GM12892 (cell line): ENCODE results near the gene CSF2.
A peak's percentile ranks its signal among the peaks of the same experiment; 100 is the strongest.

Experiments used
- DNase-seq: peaks from one replicate; pipeline ENCODE4 v3.0.0; 2011; ENCODE audit not compliant: insufficient read length
- FAIRE-seq: peaks from 2 replicates; lab custom pipeline; 2011; peaks lifted over from hg19 to GRCh38; lab: Jason Lieb, UNC
- POLR2A ChIP-seq: IDR thresholded peaks from 2 replicates; pipeline ENCODE4 v1.6.1; 2011; ENCODE audit warnings: low read depth, low read length, control low read depth
- POLR2AphosphoS5 ChIP-seq: IDR thresholded peaks from 2 replicates; pipeline ENCODE4 v1.6.1; 2011; ENCODE audit warnings: low read depth, low read length, control low read depth
- TAF1 ChIP-seq: IDR thresholded peaks from 2 replicates; pipeline ENCODE4 v1.6.1; 2011; ENCODE audit warnings: low read depth, mild to moderate bottlenecking, control low read depth, low read length, borderline replicate concordance

CSF2 gene

GRCh38 chr5:132086277-132086794, 12.7 kb downstream of the CSF2 start:
- no peak for FAIRE-seq
- TF ChIP-seq POLR2AphosphoS5 (no peak), TAF1 (no peak), POLR2A (no peak)
- DNase-seq, result no peak

DNA sequence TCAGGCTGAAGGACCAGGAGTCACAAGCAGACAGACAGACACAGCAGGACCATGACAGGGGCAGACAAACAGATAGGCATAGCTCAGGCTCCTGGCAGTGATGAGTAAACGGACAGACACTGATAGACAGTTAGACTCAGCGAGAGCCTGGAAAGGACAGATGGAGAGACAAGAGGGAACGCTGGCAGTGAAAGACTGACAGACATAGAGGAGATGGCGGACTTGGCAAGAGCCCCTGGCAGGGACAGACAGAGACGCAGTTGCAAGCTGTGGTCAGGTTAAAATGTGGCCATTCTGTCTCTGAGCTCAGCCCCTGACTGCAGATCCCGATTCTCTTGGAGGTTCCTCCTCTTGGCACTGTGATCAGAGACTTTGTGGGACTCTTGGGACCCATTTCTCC, 13.6 kb downstream of the CSF2 start:
- no peak for DNase-seq
- TF ChIP-seq POLR2A (no peak), TAF1 (no peak), POLR2AphosphoS5 (no peak)
- FAIRE-seq, result no peak

GRCh38 chr5:132087661-132088060, 14.1 kb downstream of the CSF2 start:
- DNase-seq, result no peak
- no peak for FAIRE-seq
- no peak for TF ChIP-seq TAF1

- no peak for FAIRE-seq
- no peak for TF ChIP-seq POLR2A
- no peak for TF ChIP-seq POLR2AphosphoS5
- no peak for TF ChIP-seq TAF1
Observed at GRCh38 chr5:132089363-132089762, 15.8 kb downstream of the CSF2 start.

GRCh38 chr5:132090107-132090506, 16.5 kb downstream of the CSF2 start:
- FAIRE-seq, result no peak
- TF ChIP-seq POLR2A, result no peak
- no peak for TF ChIP-seq TAF1
- no peak for TF ChIP-seq POLR2AphosphoS5
- DNase-seq, result no peak

More at GRCh38 chr5:132089363-132089762, 15.8 kb downstream of the CSF2 start:
- DNase-seq, result no peak

- DNase-seq (no peak), FAIRE-seq (no peak)
- TF ChIP-seq POLR2A (no peak), TAF1 (no peak), POLR2AphosphoS5 (no peak)
Observed at GRCh38 chr5:132093271-132093670, 19.7 kb downstream of the CSF2 start.

GRCh38 chr5:132094393-132095076, 20.9 kb downstream of the CSF2 start:
- no peak for TF ChIP-seq TAF1
- FAIRE-seq (no peak), DNase-seq (no peak)

GRCh38 chr5:132095077-132095410, 21.5 kb downstream of the CSF2 start:
- FAIRE-seq, result no peak
- DNase-seq, result no peak
- TF ChIP-seq POLR2AphosphoS5, result no peak
- no peak for TF ChIP-seq TAF1
- no peak for TF ChIP-seq POLR2A

- no peak for FAIRE-seq
Observed at GRCh38 chr5:132095424-132095972, 21.9 kb downstream of the CSF2 start.

GRCh38 chr5:132096904-132097303, 23.3 kb downstream of the CSF2 start:
- TF ChIP-seq POLR2A (no peak), TAF1 (no peak), POLR2AphosphoS5 (no peak)
- DNase-seq (no peak), FAIRE-seq (no peak)

More at GRCh38 chr5:132095424-132095972, 21.9 kb downstream of the CSF2 start:
- DNase-seq, result no peak
- TF ChIP-seq POLR2AphosphoS5, result no peak

GRCh38 chr5:132098151-132098594, 24.6 kb downstream of the CSF2 start:
- peak; percentile 71 for FAIRE-seq
- no peak for DNase-seq
- TF ChIP-seq POLR2AphosphoS5, result no peak
- no peak for TF ChIP-seq POLR2A
- no peak for TF ChIP-seq TAF1

DNA sequence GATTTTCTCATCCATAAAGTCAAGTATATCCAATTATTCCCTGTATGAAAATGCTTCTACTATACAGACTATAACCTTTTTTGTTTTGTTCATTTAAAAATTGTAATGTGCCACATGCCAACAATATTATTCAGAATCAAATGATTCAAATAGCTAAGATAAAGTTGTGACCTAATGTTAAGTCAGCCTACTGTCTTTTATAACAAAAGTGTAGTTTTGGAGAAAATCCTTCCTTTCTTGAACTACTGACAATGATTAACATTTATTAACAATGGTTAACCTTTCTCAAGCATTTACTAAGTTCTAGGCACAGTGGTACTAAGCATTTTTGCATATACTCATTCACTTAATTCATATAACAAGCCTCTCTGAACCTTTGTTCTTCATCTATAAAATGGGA, 25.0 kb downstream of the CSF2 start:
- TF ChIP-seq TAF1, result no peak
- TF ChIP-seq POLR2AphosphoS5, result no peak
- FAIRE-seq (no peak), DNase-seq (no peak)
